HCT116 (cell line): ENCODE measurements around the gene SNED1.

Source experiments
- CTCF ChIP-seq, 3 experiments: fragments of 200-600 bp in 1 of 3; sonication (generic) in 1 of 3; IDR thresholded peaks in 2 of 3; conservative IDR thresholded peaks in 1 of 3; 2 replicates each; pipeline ENCODE4 v1.5.1; 2012 to 2017; ENCODE audit warnings: low read depth in 2 of 3, low read length in 2 of 3, antibody characterized with exemption in 1 of 3, borderline replicate concordance in 1 of 3, control low read depth in 1 of 3, mild to moderate bottlenecking in 1 of 3, mixed read lengths in 1 of 3, mixed run types in 1 of 3, moderate library complexity in 1 of 3; ENCODE audit not compliant: insufficient read depth in 1 of 3
- POLR2A ChIP-seq: IDR thresholded peaks from 2 replicates; pipeline ENCODE4 v1.7.0; 2011; ENCODE audit warnings: borderline replicate concordance; ENCODE audit not compliant: insufficient read depth, insufficient read length; ENCODE audit errors: extremely low read depth
- POLR2AphosphoS5 ChIP-seq: IDR thresholded peaks from 2 replicates; pipeline ENCODE4 v1.6.1; 2011; ENCODE audit warnings: mild to moderate bottlenecking, low read depth, low read length, moderate library complexity

- TF ChIP-seq POLR2A (no peak), POLR2AphosphoS5 (no peak), CTCF (IDR thresholded peaks at IDR 0.05 in 2 of 3, conservative IDR thresholded peaks at IDR 0.05 in 1 of 3; ENCODE audit: borderline replicate concordance in 1 of 3, insufficient read depth in 1 of 3, low read depth in 2 of 3, low read length in 2 of 3) (no peak)
These were observed 141.4 kb downstream of the SNED1 start for GRCh38 chr2:241139531-241140444.
